ENCODE data around the gene MXD1. TPM values are rescaled to one million over a fixed set of nuclear protein-coding genes. Genes with fewer than 3 reads are reported as not detected.

MXD1 gene
- total and polyA plus RNA-seq, 9 of the 15 experiments (the other 6 are each of a cell fraction or from before 2014, with no cell fraction given), result 6.7 to 35.9 (median 11.0) TPM

DNA sequence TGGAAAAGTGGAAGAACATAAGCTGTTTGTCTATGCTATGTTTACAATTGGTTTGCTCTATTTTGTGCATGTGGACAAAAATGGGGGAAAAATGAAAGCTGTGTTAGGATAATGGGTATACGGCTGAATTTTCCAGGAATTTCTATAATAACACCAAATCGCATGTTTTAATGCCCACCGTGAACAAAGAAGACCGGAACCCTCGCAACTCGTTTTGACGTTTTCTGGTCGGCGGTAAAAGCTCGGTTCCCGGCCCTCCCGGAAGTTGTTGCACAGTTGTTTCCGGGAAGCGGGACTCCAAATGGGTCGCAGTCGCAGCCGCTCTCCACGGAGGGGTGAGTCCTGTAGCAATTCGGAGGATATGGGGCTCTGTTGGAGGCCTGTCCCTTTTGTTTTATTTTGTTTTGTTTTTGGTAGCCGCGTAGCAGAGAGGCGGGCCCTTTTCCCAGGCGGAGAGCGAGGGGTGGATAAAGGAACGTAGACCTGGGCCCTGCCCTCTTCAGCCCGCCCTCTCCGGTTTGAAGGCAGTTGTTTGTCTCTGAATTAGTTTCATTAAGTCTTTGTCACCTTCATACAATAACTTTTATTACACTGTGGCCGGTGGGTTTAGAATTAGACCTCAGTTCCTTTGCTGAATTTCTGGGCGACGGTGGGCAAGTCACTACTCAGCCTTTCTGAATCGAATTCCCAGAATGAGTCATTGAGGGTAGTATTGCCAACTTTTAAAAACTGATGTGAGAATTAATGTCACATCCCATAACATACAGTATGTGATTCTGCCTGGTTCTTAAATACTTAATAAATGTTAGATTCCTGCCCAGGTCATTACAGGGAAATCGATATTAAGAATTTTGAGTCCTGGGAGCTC lies 21.0 kb upstream of the MXD1 start, which contains the start of gene SNRNP27 (continued):
- TF ChIP-seq TEAD4 (IDR thresholded peaks at IDR 0.05; ENCODE audit: low read length) (peak; percentile 36; the same call in 1 of the 2 replicates), TEAD4 (CRISPR knock-in tag; IDR thresholded peaks at IDR 0.05; ENCODE audit: borderline replicate concordance) (no peak), RBFOX2 (IDR thresholded peaks at IDR 0.05; ENCODE audit: low read depth, low read length) (peak; percentile 81), SRF (CRISPR knock-in tag; IDR thresholded peaks at IDR 0.05) (0 out of 4 replicates have a peak, but pooled peaks of 1 of the 2 experiments have one; percentile 27), CEBPZ (IDR thresholded peaks at IDR 0.05; ENCODE audit: borderline replicate concordance, low read depth, low read length) (no peak), ETV1 (tag; conservative IDR thresholded peaks at IDR 0.05; ENCODE audit: low read depth) (peak; percentile 57), SP1 (CRISPR knock-in tag; IDR thresholded peaks at IDR 0.05) (peak; percentile 73), ZNF263 (CRISPR knock-in tag; IDR thresholded peaks at IDR 0.05; ENCODE audit: borderline replicate concordance) (peak; percentile 22; the same call in 1 of the 2 replicates), RBM22 (IDR thresholded peaks at IDR 0.05; ENCODE audit: low read depth, low read length, poor library complexity, severe bottlenecking) (no peak), PHF8 (IDR thresholded peaks at IDR 0.05; ENCODE audit: borderline replicate concordance, low read length) (peak; percentile 75; the same call in 1 of the 2 replicates), ADNP (tag; IDR thresholded peaks at IDR 0.05) (no peak), NELFE (IDR thresholded peaks at IDR 0.05; ENCODE audit: insufficient read depth, insufficient read length) (no peak), CREM (IDR thresholded peaks at IDR 0.05; ENCODE audit: low read depth) (peak; percentile 82), NFATC3 (IDR thresholded peaks at IDR 0.05) (0 out of 2 replicates have a peak, but pooled peaks have one; percentile 19), EHMT2 (IDR thresholded peaks at IDR 0.05) (peak; percentile 71; the same call in 1 of the 2 replicates), ZNF133 (CRISPR knock-in tag; IDR thresholded peaks at IDR 0.05) (no peak), ZNF561 (CRISPR knock-in tag; conservative IDR thresholded peaks at IDR 0.05) (no peak), ARID1B (IDR thresholded peaks at IDR 0.05) (no peak; the same call in 1 of the 2 replicates), FOXK2 (conservative IDR thresholded peaks at IDR 0.05 in 1 of 2, IDR thresholded peaks at IDR 0.05 in 1 of 2; ENCODE audit: low read depth in 2 of 2) (peak; percentile 80 to 83), TFAP4 (CRISPR knock-in tag; IDR thresholded peaks at IDR 0.05; ENCODE audit: borderline replicate concordance) (peak; percentile 75; the same call in 1 of the 2 replicates)
- TF ChIP-seq, protein P1, sequence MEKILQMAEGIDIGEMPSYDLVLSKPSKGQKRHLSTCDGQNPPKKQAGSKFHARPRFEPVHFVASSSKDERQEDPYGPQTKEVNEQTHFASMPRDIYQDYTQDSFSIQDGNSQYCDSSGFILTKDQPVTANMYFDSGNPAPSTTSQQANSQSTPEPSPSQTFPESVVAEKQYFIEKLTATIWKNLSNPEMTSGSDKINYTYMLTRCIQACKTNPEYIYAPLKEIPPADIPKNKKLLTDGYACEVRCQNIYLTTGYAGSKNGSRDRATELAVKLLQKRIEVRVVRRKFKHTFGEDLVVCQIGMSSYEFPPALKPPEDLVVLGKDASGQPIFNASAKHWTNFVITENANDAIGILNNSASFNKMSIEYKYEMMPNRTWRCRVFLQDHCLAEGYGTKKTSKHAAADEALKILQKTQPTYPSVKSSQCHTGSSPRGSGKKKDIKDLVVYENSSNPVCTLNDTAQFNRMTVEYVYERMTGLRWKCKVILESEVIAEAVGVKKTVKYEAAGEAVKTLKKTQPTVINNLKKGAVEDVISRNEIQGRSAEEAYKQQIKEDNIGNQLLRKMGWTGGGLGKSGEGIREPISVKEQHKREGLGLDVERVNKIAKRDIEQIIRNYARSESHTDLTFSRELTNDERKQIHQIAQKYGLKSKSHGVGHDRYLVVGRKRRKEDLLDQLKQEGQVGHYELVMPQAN (IDR thresholded peaks at IDR 0.05; ENCODE audit: borderline replicate concordance), result peak; percentile 81; the same call in 1 of the 2 replicates

Measured in K562 (cell line).